BLaER1 treated with 17β-estradiol and CSF1 and Interleukin-3, amounts not matched to agents 10 nM and 100 nM (cell line): ENCODE data around the gene UQCRC1.

Experiments used
- H3K27ac ChIP-seq, 11 experiments: shearing (Covaris generic); formaldehyde crosslinking; 2 replicates each; pipeline ENCODE4 v1.8.1; 2022
- H3K27me3 ChIP-seq, 11 experiments: shearing (Covaris generic); formaldehyde crosslinking; 2 replicates each; pipeline ENCODE4 v1.8.1; 2022
- H3K36me3 ChIP-seq, 11 experiments: shearing (Covaris generic); formaldehyde crosslinking; 2 replicates each; pipeline ENCODE4 v1.8.1; 2022
- H3K4me1 ChIP-seq, 10 experiments: shearing (Covaris generic); formaldehyde crosslinking; 2 replicates each; pipeline ENCODE4 v1.8.1; 2022
- H3K4me2 ChIP-seq, 11 experiments: shearing (Covaris generic); formaldehyde crosslinking; 2 replicates each; pipeline ENCODE4 v1.8.1; 2022
- H3K4me3 ChIP-seq, 10 experiments: shearing (Covaris generic); formaldehyde crosslinking; 2 replicates each; pipeline ENCODE4 v1.8.1; 2022
- H3K9ac ChIP-seq, 11 experiments: shearing (Covaris generic); formaldehyde crosslinking; 2 replicates each; pipeline ENCODE4 v1.8.1; 2022
- H3K9me3 ChIP-seq, 11 experiments: shearing (Covaris generic); formaldehyde crosslinking; replicated peaks in 1 of 11; 2 replicates each; pipeline ENCODE4 v1.8.1; 2022
- H4K20me1 ChIP-seq, 11 experiments: shearing (Covaris generic); formaldehyde crosslinking; 2 replicates each; pipeline ENCODE4 v1.8.1; 2022
- Cebpa-rat ChIP-seq, 11 experiments: shearing (Covaris generic); IDR thresholded peaks; 2 replicates each; pipeline ENCODE4 v1.8.1; 2022

UQCRC1 gene

DNA sequence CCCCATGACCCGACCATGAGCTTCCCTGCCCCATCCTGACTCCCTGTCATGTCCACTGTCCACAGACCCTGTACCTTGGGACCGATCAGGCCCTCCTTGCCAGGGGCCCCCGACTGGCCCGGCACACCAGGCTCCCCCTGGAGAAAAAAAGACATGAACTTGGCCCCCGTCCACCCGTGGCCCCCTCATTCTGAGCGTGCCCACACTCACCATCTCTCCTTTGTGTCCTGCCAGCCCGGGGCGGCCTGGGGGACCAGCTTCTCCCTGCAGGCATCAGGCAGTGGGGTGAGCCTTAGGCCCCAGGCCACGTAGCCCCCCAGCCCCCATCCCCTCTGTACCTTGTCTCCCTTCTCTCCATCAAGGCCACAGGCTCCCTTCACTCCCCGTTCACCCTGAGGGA lies 41.9 kb downstream of the UQCRC1 start:
- Histone ChIP-seq H3K27me3 (no peaks in the 10 kb centered on the region), H3K36me3 (no peaks in the 10 kb centered on the region), H3K4me1 (peaks cover 47 to 74% (median 53%) of the 10 kb centered on the region in 10 experiments), H3K9ac (no peak overlapping the region), H3K4me3 (no peak overlapping the region), H4K20me1 (no peaks in the 10 kb centered on the region), H3K27ac (peak overlapping the region in 2 of 11 experiments; percentile 13 to 89; a peak in 1 of 22 replicates), H3K9me3 (no peaks in the 10 kb centered on the region), H3K4me2 (peak overlapping the region in 6 of 11 experiments; percentile 87 to 98 (median 94); a peak in 8 of 22 replicates)
- no peak for TF ChIP-seq Cebpa-rat (IDR thresholded peaks at IDR 0.05)

DNA sequence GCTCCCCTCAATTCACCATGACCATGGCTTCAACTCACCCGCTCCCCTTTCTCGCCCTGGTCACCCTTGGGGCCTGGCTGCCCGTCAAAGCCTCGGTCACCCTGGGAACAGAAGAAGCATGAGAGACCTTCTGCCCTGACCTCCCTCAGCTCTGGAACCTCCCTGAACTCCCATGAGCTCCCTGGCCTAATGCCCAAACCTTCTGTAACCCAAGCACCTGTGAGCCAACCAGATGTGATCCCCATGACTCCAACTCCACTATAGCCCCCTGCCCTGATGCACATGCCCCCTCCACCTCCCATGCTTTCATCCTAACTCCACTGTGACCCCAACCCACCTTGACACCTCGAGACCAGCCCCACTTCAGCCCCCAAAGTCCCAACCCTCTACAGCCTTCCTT lies 42.4 kb downstream of the UQCRC1 start:
- Histone ChIP-seq H3K36me3 (no peaks in the 10 kb centered on the region), H3K4me2 (peak overlapping the region; percentile 87 to 99 (median 97); a peak in 21 of 22 replicates), H3K4me1 (peaks cover 52 to 74% (median 57%) of the 10 kb centered on the region in 10 experiments), H4K20me1 (no peaks in the 10 kb centered on the region), H3K4me3 (no peak overlapping the region), H3K9me3 (no peaks in the 10 kb centered on the region), H3K27ac (peak overlapping the region in 7 of 11 experiments; percentile 44 to 94 (median 89); a peak in 9 of 22 replicates), H3K9ac (peak overlapping the region in 2 of 11 experiments; percentile 15 to 79; a peak in 3 of 22 replicates), H3K27me3 (no peaks in the 10 kb centered on the region)
- TF ChIP-seq Cebpa-rat (IDR thresholded peaks at IDR 0.05), result no peak

DNA sequence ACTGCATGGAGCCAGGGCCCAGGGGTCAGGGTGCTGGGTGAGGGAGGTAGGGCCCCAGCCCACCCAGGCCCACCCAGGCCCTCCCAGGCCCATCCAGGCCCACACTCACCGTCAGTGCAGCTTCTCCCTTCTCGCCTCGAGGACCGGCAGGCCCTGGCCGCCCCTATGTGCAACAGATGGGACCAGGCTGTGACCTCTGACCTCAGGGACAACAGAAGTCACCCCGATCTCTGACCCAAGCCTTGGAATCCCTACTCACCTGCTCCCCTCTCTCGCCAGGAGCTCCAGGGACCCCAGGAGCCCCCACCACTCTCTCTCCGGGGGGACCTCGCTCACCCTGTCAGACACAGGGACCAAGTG lies 43.1 kb downstream of the UQCRC1 start:
- no peaks in the 10 kb centered on the region for H3K9me3 ChIP-seq
- H3K9ac ChIP-seq, result peak overlapping the region in 9 of 11 experiments; percentile 15 to 79 (median 38); a peak in 10 of 22 replicates
- no peaks in the 10 kb centered on the region for H4K20me1 ChIP-seq
- H3K27ac ChIP-seq, result peak overlapping the region in 9 of 11 experiments; percentile 44 to 94 (median 89); a peak in 17 of 22 replicates
- H3K27me3 ChIP-seq, result no peaks in the 10 kb centered on the region
- H3K4me1 ChIP-seq, result peaks cover 59 to 78% (median 64%) of the 10 kb centered on the region in 10 experiments
- H3K4me3 ChIP-seq, result no peak overlapping the region
- peak overlapping the region; percentile 87 to 99 (median 97) for H3K4me2 ChIP-seq
- H3K36me3 ChIP-seq, result no peaks in the 10 kb centered on the region
- TF ChIP-seq Cebpa-rat (IDR thresholded peaks at IDR 0.05), result no peak

DNA sequence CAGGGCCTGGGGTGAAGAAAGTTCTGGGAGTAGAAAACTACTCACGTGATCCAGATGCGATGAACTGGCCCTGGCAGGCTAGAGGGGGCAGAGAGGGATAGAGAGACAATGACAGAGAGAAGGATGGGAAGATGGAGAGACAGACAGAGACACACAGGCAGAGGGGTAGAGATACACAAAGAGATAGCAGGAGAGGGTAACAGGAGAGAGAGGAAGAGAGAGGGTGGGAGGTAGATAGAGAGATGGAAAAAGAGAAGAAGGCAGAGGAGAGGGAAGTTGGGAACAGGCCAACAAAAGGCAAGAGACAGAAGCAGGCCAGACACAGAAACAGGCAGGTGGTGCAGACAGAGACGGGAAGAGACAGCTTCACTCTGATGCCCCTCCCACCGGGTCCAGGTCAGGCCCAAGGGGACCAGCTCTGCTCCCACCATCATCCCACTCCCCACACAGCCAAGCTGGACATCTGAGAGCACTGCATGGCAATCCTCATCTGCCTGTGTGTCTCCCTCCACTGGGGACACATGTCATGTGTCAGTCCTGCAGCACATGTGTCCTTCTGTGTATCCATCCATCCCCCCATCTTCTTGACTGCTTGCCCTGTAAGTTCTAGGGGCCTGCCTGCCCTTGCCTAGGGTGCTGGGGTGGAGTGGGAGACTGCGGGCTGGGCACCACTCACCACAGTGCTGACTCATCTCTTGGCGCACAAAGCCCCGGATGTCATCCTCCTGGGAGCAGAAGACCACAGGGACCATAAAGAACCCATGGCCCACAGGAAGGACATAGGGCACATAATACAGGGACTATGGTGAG lies 43.6 kb downstream of the UQCRC1 start:
- Histone ChIP-seq H3K4me2 (peak overlapping the region; percentile 87 to 99 (median 97)), H3K27me3 (no peaks in the 10 kb centered on the region), H3K9me3 (no peaks in the 10 kb centered on the region), H3K27ac (peak overlapping the region in 10 of 11 experiments; percentile 8 to 94 (median 89); a peak in 18 of 22 replicates), H4K20me1 (no peaks in the 10 kb centered on the region), H3K4me3 (peak overlapping the region in 1 of 10 experiments; percentile 2; a peak in 4 of 20 replicates), H3K36me3 (no peaks in the 10 kb centered on the region), H3K4me1 (peaks cover 64 to 81% (median 68%) of the 10 kb centered on the region in 10 experiments), H3K9ac (peak overlapping the region in 10 of 11 experiments; percentile 12 to 80 (median 76); a peak in 18 of 22 replicates)
- TF ChIP-seq Cebpa-rat (IDR thresholded peaks at IDR 0.05), result no peak

DNA sequence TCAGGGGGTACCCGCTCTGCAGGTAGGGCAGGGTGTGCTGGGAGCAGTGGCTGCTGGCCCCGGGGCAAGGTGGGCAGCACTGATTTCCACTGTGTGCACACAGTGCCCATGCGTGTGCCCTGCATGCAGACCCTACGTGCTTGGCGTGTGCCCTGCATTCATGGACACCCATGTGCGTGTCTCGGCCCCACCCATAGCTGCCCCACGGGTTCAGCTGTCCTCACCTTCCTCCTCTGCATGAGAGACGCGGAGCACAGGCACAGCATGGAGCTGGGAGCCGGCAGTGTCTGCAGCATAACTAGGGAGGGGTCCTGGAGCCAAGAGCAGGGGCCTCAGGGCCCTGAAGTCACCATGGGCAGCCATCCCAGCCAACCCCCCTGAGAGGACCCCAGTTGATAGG lies 44.3 kb downstream of the UQCRC1 start:
- H3K9me3 ChIP-seq, result no peaks in the 10 kb centered on the region
- H4K20me1 ChIP-seq, result no peaks in the 10 kb centered on the region
- H3K4me3 ChIP-seq, result peak overlapping the region in 2 of 10 experiments; percentile 2 to 63; a peak in 3 of 20 replicates
- peak overlapping the region in 10 of 11 experiments; percentile 12 to 80 (median 76); a peak in 16 of 22 replicates for H3K9ac ChIP-seq
- peak overlapping the region; percentile 87 to 99 (median 97) for H3K4me2 ChIP-seq
- no peaks in the 10 kb centered on the region for H3K36me3 ChIP-seq
- TF ChIP-seq Cebpa-rat (IDR thresholded peaks at IDR 0.05), result no peak
- peaks cover 69 to 87% (median 74%) of the 10 kb centered on the region in 10 experiments for H3K4me1 ChIP-seq
- H3K27me3 ChIP-seq, result no peaks in the 10 kb centered on the region
- peak overlapping the region in 10 of 11 experiments; percentile 8 to 94 (median 89); a peak in 19 of 22 replicates for H3K27ac ChIP-seq

DNA sequence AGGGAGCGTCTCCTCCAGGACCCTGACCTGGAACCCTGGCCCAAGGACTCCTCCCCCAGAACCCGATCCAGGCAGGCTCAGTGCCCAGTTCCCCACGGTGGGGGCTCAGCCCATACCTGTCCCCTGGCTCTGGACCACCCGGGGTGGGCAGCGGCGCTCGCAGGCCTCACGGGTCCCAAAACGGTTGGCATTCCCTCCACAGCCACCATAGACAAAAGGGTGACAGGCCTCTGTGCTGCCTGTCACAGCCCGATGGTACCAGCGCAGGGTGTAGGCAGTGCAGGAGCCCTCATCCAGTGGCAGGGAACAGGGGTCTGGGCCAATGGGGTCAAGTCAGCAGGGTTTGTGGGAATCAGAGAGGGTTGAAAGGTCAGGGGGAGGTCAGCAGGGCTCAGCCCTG lies 44.8 kb downstream of the UQCRC1 start:
- H3K9ac ChIP-seq, result peak overlapping the region; percentile 46 to 80 (median 76); a peak in 21 of 22 replicates

DNA sequence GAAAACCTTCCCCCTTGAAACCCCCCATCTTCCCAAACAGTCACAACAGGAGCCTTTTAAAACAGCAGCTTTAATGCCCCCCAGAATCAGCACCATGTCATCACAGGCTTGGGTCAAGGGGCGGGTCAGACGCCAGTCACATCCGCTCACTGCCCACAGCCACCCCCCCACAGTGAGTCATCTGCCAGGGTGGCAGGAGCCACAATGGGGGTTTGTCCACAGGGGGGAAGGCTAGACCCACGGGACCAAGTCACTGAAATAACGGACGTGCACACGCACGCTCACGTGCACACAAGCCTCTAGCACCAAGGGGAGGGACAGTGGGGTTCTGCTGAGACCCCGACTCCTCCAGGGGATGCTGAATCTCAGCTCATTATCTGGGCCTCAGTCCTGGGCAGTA lies 45.4 kb downstream of the UQCRC1 start:
- Histone ChIP-seq H3K9ac (peak overlapping the region; percentile 59 to 80 (median 76); a peak in 21 of 22 replicates), H3K4me2 (peak overlapping the region; percentile 87 to 99 (median 97)), H3K27ac (peak overlapping the region; percentile 71 to 94 (median 89); a peak in 21 of 22 replicates), H3K9me3 (no peaks in the 10 kb centered on the region), H3K27me3 (no peaks in the 10 kb centered on the region), H3K36me3 (no peaks in the 10 kb centered on the region), H3K4me1 (peaks cover 81 to 94% (median 86%) of the 10 kb centered on the region in 10 experiments), H4K20me1 (no peaks in the 10 kb centered on the region), H3K4me3 (peak overlapping the region in 9 of 10 experiments; percentile 6 to 63 (median 48); a peak in 17 of 20 replicates)
- no peak for TF ChIP-seq Cebpa-rat (IDR thresholded peaks at IDR 0.05)

More for the DNA sequence above, 44.8 kb downstream of the UQCRC1 start:
- Histone ChIP-seq H3K27ac (peak overlapping the region; percentile 24 to 94 (median 89); a peak in 21 of 22 replicates), H3K4me2 (peak overlapping the region; percentile 87 to 99 (median 97)), H3K4me1 (peaks cover 74 to 92% (median 80%) of the 10 kb centered on the region in 10 experiments), H3K4me3 (peak overlapping the region in 7 of 10 experiments; percentile 40 to 63 (median 48); a peak in 9 of 20 replicates), H3K36me3 (no peaks in the 10 kb centered on the region), H3K27me3 (no peaks in the 10 kb centered on the region), H3K9me3 (no peaks in the 10 kb centered on the region), H4K20me1 (no peaks in the 10 kb centered on the region)
- TF ChIP-seq Cebpa-rat (IDR thresholded peaks at IDR 0.05), result no peak

DNA sequence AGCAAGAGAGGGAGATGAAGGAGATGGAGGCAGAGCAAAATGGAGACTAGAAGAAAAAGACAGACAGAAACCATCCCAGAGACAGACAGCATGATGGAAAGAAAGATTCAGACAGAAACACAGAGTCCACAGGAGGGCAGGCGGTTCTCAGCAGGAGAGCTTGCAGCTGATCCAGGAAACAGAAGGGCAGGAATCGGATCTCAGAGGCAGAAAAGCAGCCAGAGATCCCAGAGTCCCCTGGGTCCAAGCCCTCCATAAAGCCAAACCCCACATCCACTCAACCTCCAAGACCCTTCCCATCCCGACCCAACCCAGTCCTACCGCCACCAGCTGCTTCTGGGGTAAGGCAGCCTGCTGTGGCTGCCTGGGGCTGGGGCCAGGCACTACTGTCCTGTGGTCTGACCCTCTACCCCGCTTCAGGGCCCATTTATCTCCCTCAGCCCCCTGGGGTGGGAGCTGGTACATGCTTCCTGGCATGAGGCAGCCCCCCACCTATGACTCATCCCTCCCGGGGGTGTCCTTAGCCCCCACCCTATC lies 46.0 kb downstream of the UQCRC1 start, which contains the start of gene UCN2:
UCN2 (minus strand) TSS at position 400 of the 537 bp plus-strand sequence. CDS start 657 bp downstream, outside the sequence.
- no peaks in the 10 kb centered on the region for H3K36me3 ChIP-seq
- H3K4me2 ChIP-seq, result peak within 1 kb of the TSS; percentile 87 to 99 (median 97)
- H3K27ac ChIP-seq, result peak within 1 kb of the TSS; percentile 71 to 94 (median 89)
- no peaks in the 10 kb centered on the region for H4K20me1 ChIP-seq
- peaks cover 87 to 94% (median 90%) of the 10 kb centered on the region in 10 experiments for H3K4me1 ChIP-seq
- H3K9ac ChIP-seq, result peak within 1 kb of the TSS; percentile 59 to 80 (median 76)
- H3K9me3 ChIP-seq, result no peaks in the 10 kb centered on the region
- H3K27me3 ChIP-seq, result no peaks in the 10 kb centered on the region
- H3K4me3 ChIP-seq, result peak within 1 kb of the TSS in 9 of 10 experiments; percentile 6 to 63 (median 48); a peak in 17 of 20 replicates
- no peak for TF ChIP-seq Cebpa-rat (IDR thresholded peaks at IDR 0.05)
